ENCODE measurements around the gene FKBP1B.

The FKBP1B gene

DNA sequence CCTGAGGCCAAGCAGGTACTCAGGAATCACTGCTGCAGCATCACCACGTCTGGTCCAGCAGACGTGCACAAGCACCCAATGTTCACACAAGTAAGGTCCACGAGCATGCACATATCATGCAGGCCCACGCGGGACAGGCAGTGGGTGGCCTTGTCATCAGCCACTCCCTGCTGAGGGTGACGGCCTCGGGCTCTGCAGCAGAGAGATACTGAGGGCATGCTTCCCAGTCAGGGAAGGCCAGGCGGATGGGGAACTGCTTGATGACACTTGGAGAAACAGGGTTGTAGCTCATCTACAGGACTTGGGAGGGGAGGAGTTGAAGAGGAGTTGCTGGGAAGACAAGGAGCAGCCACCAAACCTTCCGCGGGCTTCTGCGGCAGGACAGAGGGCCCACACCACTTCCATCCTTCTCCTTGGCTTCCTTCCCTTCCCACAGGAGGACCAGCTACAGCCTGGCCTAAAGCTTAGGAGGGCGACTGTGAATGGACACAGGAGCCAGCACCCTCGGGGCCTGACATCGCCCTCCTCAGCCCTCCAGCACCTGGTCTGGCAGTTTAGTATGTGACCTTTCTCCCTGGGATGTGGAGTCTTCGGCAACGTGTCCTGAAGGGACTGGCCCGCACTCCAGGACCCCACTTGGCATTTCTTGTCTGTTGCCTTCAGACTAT lies 24.4 kb upstream of the FKBP1B start:
- H3K4me1 ChIP-seq (ENCODE audit: control insufficient read depth in 1 of 2, insufficient read depth in 2 of 2, low read length in 2 of 2), result no peaks in the 10 kb centered on the region
- no peaks in the 10 kb centered on the region for H3K79me1 ChIP-seq (ENCODE audit: low read length)
- H2AK5ac ChIP-seq (ENCODE audit: low read length), result no peak overlapping the region
- H3K4me3 ChIP-seq (ENCODE audit: low read depth, low read length), result peak overlapping the region; percentile 23
- H2BK5ac ChIP-seq (ENCODE audit: low read depth, low read length, poor library complexity), result no peak overlapping the region
- no CpG with 5 or more reads among the region's 17 CpGs for WGBS (ENCODE audit: extremely low coverage, insufficient coverage, insufficient read length)
- no peak overlapping the region for H3K18ac ChIP-seq (ENCODE audit: low read length)
- H3K79me2 ChIP-seq (ENCODE audit: control insufficient read depth, insufficient read depth, low read length, poor library complexity), result no peaks in the 10 kb centered on the region
- no peak for DNase-seq
- H4K12ac ChIP-seq (ENCODE audit: low read depth, low read length), result no peak overlapping the region
- H2AFZ ChIP-seq (ENCODE audit: insufficient read depth, low read length, poor library complexity), result no peak overlapping the region
- peaks cover 5% of the 10 kb centered on the region for H3K9me3 ChIP-seq (ENCODE audit: insufficient read depth, low read depth, low read length)
- no peak overlapping the region for H3K4me2 ChIP-seq (ENCODE audit: low read length)
- H3K27ac ChIP-seq (ENCODE audit: low read depth, low read length), result no peak overlapping the region
- H3K36me3 ChIP-seq (ENCODE audit: control insufficient read depth in 1 of 2, insufficient read depth in 2 of 2, low read length in 2 of 2), result peaks cover 11 to 22% of the 10 kb centered on the region in 2 experiments
- no peak overlapping the region for H2BK12ac ChIP-seq (ENCODE audit: low read length)
- H3K27me3 ChIP-seq (ENCODE audit: insufficient read depth, low read length), result no peaks in the 10 kb centered on the region
- no peak overlapping the region for H3K9ac ChIP-seq (ENCODE audit: low read length)
- H2BK120ac ChIP-seq (ENCODE audit: insufficient read depth, low read length, poor library complexity), result no peak overlapping the region
- no peak overlapping the region for H3K23ac ChIP-seq (ENCODE audit: low read length)
- no peak overlapping the region for H3K4ac ChIP-seq (ENCODE audit: low read depth, low read length)
- no peak overlapping the region for H4K8ac ChIP-seq (ENCODE audit: low read depth, low read length)
- H3K14ac ChIP-seq (ENCODE audit: low read length), result no peak overlapping the region
- no peak overlapping the region for H4K91ac ChIP-seq (ENCODE audit: low read depth, low read length)

GRCh38 chr2:24026233-24026632 lies 23.3 kb upstream of the FKBP1B start:
- Histone ChIP-seq H3K36me3 (ENCODE audit: control insufficient read depth in 1 of 2, insufficient read depth in 2 of 2, low read length in 2 of 2) (peaks cover 14 to 29% of the 10 kb centered on the region in 2 experiments), H3K18ac (ENCODE audit: low read length) (no peak overlapping the region), H2BK5ac (ENCODE audit: low read depth, low read length, poor library complexity) (no peak overlapping the region), H3K4me1 (ENCODE audit: control insufficient read depth in 1 of 2, insufficient read depth in 2 of 2, low read length in 2 of 2) (no peaks in the 10 kb centered on the region), H3K23ac (ENCODE audit: low read length) (no peak overlapping the region), H3K4me3 (ENCODE audit: low read depth, low read length) (no peak overlapping the region), H2BK120ac (ENCODE audit: insufficient read depth, low read length, poor library complexity) (no peak overlapping the region), H3K4ac (ENCODE audit: low read depth, low read length) (no peak overlapping the region), H3K4me2 (ENCODE audit: low read length) (no peak overlapping the region), H2AFZ (ENCODE audit: insufficient read depth, low read length, poor library complexity) (no peak overlapping the region), H4K12ac (ENCODE audit: low read depth, low read length) (no peak overlapping the region), H3K9me3 (ENCODE audit: insufficient read depth, low read depth, low read length) (peaks cover 5% of the 10 kb centered on the region), H2AK5ac (ENCODE audit: low read length) (no peak overlapping the region), H2BK12ac (ENCODE audit: low read length) (no peak overlapping the region), H3K79me2 (ENCODE audit: control insufficient read depth, insufficient read depth, low read length, poor library complexity) (no peaks in the 10 kb centered on the region), H4K91ac (ENCODE audit: low read depth, low read length) (no peak overlapping the region), H3K27me3 (ENCODE audit: insufficient read depth, low read length) (no peaks in the 10 kb centered on the region), H3K9ac (ENCODE audit: low read length) (no peak overlapping the region), H3K27ac (ENCODE audit: low read depth, low read length) (no peak overlapping the region), H3K79me1 (ENCODE audit: low read length) (no peaks in the 10 kb centered on the region), H3K14ac (ENCODE audit: low read length) (no peak overlapping the region), H4K8ac (ENCODE audit: low read depth, low read length) (no peak overlapping the region)
- DNase-seq, result no peak
- WGBS (ENCODE audit: extremely low coverage, insufficient coverage, insufficient read length), result no CpG with 5 or more reads among the region's 2 CpGs

GRCh38 chr2:24038786-24039499 lies 10.6 kb upstream of the FKBP1B start:
- H3K79me1 ChIP-seq (ENCODE audit: low read length), result no peaks in the 10 kb centered on the region
- H4K91ac ChIP-seq (ENCODE audit: low read depth, low read length), result no peak overlapping the region
- no peak for DNase-seq
- H3K27me3 ChIP-seq (ENCODE audit: insufficient read depth, low read length), result no peaks in the 10 kb centered on the region
- no peak overlapping the region for H2AFZ ChIP-seq (ENCODE audit: insufficient read depth, low read length, poor library complexity)
- no peak overlapping the region for H3K4me2 ChIP-seq (ENCODE audit: low read length)
- no peak overlapping the region for H3K23ac ChIP-seq (ENCODE audit: low read length)
- H3K4me1 ChIP-seq (ENCODE audit: control insufficient read depth in 1 of 2, insufficient read depth in 2 of 2, low read length in 2 of 2), result no peaks in the 10 kb centered on the region
- no CpG with 5 or more reads among the region's 9 CpGs for WGBS (ENCODE audit: extremely low coverage, insufficient coverage, insufficient read length)
- no peak overlapping the region for H2BK120ac ChIP-seq (ENCODE audit: insufficient read depth, low read length, poor library complexity)
- H3K79me2 ChIP-seq (ENCODE audit: control insufficient read depth, insufficient read depth, low read length, poor library complexity), result no peaks in the 10 kb centered on the region
- H3K4me3 ChIP-seq (ENCODE audit: low read depth, low read length), result no peak overlapping the region
- H3K9ac ChIP-seq (ENCODE audit: low read length), result no peak overlapping the region
- no peak overlapping the region for H3K18ac ChIP-seq (ENCODE audit: low read length)
- H2BK5ac ChIP-seq (ENCODE audit: low read depth, low read length, poor library complexity), result no peak overlapping the region
- H3K4ac ChIP-seq (ENCODE audit: low read depth, low read length), result no peak overlapping the region
- H3K9me3 ChIP-seq (ENCODE audit: insufficient read depth, low read depth, low read length), result peaks cover 1% of the 10 kb centered on the region
- no peak overlapping the region for H3K14ac ChIP-seq (ENCODE audit: low read length)
- H2BK12ac ChIP-seq (ENCODE audit: low read length), result no peak overlapping the region
- H3K27ac ChIP-seq (ENCODE audit: low read depth, low read length), result no peak overlapping the region
- H2AK5ac ChIP-seq (ENCODE audit: low read length), result no peak overlapping the region
- no peak overlapping the region for H4K12ac ChIP-seq (ENCODE audit: low read depth, low read length)
- no peak overlapping the region for H4K8ac ChIP-seq (ENCODE audit: low read depth, low read length)
- H3K36me3 ChIP-seq (ENCODE audit: control insufficient read depth in 1 of 2, insufficient read depth in 2 of 2, low read length in 2 of 2), result peaks cover 8 to 14% of the 10 kb centered on the region in 2 experiments

DNA sequence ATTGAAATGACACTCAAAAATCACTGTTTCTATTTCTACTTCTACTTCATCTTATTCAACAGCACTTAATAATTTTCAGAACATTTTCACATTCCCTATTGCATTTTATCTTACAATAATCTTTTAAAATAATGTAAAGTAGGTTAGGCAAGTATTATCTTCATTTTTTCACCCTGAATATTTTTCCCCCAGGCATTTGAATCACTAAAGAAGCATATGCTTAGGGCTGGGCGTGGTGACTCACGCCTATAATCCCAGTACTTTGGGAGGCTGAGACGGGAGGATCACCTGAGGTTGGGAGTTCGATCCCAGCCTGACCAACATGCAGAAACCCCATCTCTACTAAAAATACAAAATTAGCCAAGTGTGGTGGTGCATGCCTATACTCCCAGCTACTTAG lies 9.0 kb upstream of the FKBP1B start:
- Histone ChIP-seq H3K27ac (ENCODE audit: low read depth, low read length) (no peak overlapping the region), H3K4ac (ENCODE audit: low read depth, low read length) (no peak overlapping the region), H3K27me3 (ENCODE audit: insufficient read depth, low read length) (no peaks in the 10 kb centered on the region), H2AK5ac (ENCODE audit: low read length) (no peak overlapping the region), H4K8ac (ENCODE audit: low read depth, low read length) (no peak overlapping the region), H3K36me3 (ENCODE audit: control insufficient read depth in 1 of 2, insufficient read depth in 2 of 2, low read length in 2 of 2) (peaks cover 8 to 12% of the 10 kb centered on the region in 2 experiments), H4K91ac (ENCODE audit: low read depth, low read length) (no peak overlapping the region), H4K12ac (ENCODE audit: low read depth, low read length) (no peak overlapping the region), H2BK120ac (ENCODE audit: insufficient read depth, low read length, poor library complexity) (no peak overlapping the region), H3K79me1 (ENCODE audit: low read length) (no peaks in the 10 kb centered on the region), H2BK5ac (ENCODE audit: low read depth, low read length, poor library complexity) (no peak overlapping the region), H3K23ac (ENCODE audit: low read length) (no peak overlapping the region), H3K9ac (ENCODE audit: low read length) (no peak overlapping the region), H3K4me1 (ENCODE audit: control insufficient read depth in 1 of 2, insufficient read depth in 2 of 2, low read length in 2 of 2) (no peaks in the 10 kb centered on the region), H3K9me3 (ENCODE audit: insufficient read depth, low read depth, low read length) (peaks cover 1% of the 10 kb centered on the region), H2BK12ac (ENCODE audit: low read length) (no peak overlapping the region), H3K18ac (ENCODE audit: low read length) (no peak overlapping the region), H3K79me2 (ENCODE audit: control insufficient read depth, insufficient read depth, low read length, poor library complexity) (no peaks in the 10 kb centered on the region), H3K4me2 (ENCODE audit: low read length) (no peak overlapping the region), H3K4me3 (ENCODE audit: low read depth, low read length) (no peak overlapping the region), H2AFZ (ENCODE audit: insufficient read depth, low read length, poor library complexity) (no peak overlapping the region), H3K14ac (ENCODE audit: low read length) (no peak overlapping the region)
- DNase-seq, result peak; percentile 47 to 91
- WGBS (ENCODE audit: extremely low coverage, insufficient coverage, insufficient read length), result no CpG with 5 or more reads among the region's 4 CpGs
